GM21423 (cell line): Measurements from ENCODE around the gene PSMD3.
A peak's percentile ranks its signal among the peaks of the same experiment; 100 is the strongest.

Experiments used
- ATAC-seq: cut with Tn5 transposase; IDR thresholded peaks from one replicate; pipeline ENCODE4 v1.9.1; 2021; ENCODE audit warnings: mild to moderate bottlenecking, moderate library complexity; ENCODE audit not compliant: unreplicated experiment

Gene PSMD3

GRCh38 chr17:39955726-39956225 lies 24.8 kb upstream of the PSMD3 start:
- ATAC-seq = no peak

DNA sequence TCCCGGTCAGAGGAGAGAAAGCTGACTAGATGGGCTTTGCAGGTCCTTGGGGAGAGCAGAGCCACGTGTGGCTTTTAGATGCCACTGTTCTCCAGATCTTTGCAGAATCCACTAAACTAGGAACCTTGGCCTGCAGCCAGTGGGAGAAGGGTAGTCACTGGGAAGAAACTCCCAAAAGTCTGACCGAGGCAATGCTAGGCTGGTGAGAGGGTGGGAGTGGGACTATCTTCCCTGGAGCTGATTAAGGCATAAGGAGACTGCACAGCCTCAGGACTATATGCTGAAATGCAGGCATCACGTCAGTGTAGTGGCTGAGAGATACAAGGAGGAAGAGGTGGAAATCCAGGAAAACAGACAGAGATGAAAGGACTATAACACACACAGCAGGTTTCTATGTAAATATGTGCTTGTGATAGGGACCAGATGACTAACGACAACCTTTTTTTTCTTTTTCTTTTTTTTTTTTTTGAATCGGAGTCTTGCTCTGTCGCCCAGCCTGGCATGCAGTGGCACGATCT lies 20.0 kb upstream of the PSMD3 start:
- no peak for ATAC-seq

GRCh38 chr17:39962642-39963220 lies 17.9 kb upstream of the PSMD3 start, which contains the start of gene GSDMA:
Gene GSDMA, plus strand, starts transcription at chr17:39963004. Its CDS starts 2,684 bp downstream, at chr17:39965688.
- ATAC-seq = no peak

GRCh38 chr17:39963829-39964228 lies 16.8 kb upstream of the PSMD3 start:
- no peak for ATAC-seq

DNA sequence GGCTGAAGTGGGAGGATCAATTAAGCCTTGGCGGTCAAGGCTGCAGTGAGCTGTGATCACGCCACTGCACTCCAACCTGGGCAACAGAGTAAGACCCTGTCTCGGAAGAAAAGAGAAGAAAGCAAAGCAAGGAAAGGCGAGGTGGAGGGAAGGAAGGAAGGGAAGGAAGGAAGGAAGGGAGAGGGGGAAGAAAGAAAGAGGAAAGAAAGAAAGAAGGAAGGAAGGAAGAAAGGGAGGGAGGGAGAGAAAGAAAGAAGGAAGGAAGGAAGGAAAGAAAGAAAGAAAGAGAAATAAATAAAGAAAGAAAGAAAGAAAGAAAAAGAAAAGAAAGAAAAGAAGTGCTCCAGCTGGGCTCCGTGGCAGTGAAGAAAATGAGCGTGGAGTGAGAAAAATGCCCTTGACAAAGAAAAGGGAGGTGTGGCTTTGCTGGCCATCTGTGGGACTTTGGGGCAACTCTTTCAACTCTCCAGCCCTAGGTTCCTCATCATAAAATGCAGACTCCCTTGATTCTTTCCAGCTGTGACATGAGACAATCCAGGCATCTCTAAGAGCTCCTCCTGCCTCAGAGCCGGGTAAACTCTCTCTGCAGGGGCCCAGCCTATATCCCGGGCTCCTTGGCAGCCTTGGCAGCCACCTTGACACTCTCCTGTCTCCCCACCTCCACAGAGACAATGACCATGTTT lies 15.4 kb upstream of the PSMD3 start:
- ATAC-seq = no peak

- no peak for ATAC-seq
Measured at GRCh38 chr17:39966771-39967170, 13.8 kb upstream of the PSMD3 start.

GRCh38 chr17:39968761-39969160 lies 11.8 kb upstream of the PSMD3 start:
- ATAC-seq = no peak

- ATAC-seq = no peak
Measured at GRCh38 chr17:39969375-39969774, 11.2 kb upstream of the PSMD3 start.

- no peak for ATAC-seq
Measured at GRCh38 chr17:39970157-39970692, 10.4 kb upstream of the PSMD3 start.

DNA sequence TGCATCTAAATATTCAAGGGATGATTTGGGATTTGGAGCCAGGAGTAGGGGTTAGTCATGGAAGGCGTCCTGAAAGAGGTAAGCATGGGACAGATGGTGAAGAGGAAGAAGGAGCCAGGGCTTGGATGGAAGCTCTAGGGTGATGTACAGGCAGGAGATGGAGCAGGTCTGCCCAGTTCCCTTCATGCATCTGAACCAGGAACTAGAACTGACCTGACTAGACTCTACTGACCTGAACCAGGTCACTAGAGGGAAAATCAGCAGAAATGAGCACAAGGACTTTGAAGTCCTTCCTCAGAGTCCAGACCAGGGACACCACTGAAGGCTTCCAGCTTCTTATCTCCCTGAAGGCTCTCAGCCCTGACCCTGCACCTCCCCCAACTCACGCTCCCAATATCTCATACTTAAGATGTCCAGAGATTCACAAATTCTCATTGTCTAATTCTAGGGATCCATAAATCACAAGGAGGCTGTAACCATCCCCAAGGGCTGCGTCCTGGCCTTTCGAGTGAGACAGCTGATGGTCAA lies 9.5 kb upstream of the PSMD3 start:
- no peak for ATAC-seq

DNA sequence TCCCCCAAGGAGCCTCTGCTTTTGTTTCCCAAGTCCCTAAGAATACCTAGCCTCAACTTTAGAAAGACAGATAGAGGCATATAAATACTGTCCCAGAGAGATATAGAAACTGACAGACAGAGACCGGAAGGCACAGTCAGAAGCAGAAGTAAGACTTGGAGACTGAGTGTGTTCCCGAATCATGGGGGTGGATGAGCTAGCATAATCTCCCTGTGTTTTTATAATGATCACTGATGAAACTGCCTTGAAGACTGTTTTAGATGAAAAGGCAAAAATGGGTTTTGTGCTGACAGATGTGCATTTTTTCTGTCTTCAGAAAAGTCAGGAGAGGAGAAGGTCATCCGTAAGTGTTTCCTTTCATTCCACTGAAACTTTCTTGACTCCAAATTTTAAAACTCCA lies 8.3 kb upstream of the PSMD3 start:
- ATAC-seq = no peak

- ATAC-seq = no peak
Measured at GRCh38 chr17:39973496-39973895, 7.1 kb upstream of the PSMD3 start.

DNA sequence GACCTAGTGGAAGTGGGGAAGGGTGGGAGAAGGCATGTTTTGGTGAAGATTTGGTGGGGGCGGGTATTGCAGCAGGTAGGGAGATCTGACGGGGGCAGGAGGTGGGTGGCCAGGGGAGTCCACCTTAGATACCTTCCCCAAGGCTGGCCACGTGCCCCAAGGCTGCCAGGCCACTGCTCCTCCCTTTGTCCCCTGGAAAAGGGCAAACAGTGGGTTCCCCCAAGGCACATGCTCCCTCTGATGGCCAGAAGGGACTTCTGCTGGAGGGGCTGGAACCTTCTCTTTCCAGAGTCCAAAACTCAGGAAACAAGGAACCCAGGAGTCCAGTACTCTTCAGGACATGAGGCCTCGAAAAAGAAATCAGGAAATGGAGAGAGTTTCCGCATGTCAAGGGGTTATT lies 6.2 kb upstream of the PSMD3 start:
- ATAC-seq = no peak

DNA sequence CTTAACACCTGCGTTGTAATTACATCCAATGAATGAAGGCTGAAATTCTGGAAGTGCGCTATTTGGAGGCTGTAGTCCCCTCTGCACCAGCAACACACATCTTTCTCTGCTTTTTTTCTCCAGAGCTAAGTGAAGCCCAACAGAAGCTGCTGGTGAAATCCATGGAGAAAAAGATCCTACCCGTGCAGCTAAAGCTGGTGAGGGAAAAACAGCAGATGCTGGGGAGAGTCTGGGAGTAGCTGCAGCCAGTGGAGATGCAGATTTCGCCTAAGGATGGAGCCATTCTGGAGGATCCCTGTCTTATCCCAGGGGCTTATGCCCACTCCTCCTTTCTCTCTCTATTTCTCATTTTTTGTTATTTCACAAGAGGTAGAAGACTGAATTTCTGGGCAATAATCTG lies 4.8 kb upstream of the PSMD3 start:
- no peak for ATAC-seq

DNA sequence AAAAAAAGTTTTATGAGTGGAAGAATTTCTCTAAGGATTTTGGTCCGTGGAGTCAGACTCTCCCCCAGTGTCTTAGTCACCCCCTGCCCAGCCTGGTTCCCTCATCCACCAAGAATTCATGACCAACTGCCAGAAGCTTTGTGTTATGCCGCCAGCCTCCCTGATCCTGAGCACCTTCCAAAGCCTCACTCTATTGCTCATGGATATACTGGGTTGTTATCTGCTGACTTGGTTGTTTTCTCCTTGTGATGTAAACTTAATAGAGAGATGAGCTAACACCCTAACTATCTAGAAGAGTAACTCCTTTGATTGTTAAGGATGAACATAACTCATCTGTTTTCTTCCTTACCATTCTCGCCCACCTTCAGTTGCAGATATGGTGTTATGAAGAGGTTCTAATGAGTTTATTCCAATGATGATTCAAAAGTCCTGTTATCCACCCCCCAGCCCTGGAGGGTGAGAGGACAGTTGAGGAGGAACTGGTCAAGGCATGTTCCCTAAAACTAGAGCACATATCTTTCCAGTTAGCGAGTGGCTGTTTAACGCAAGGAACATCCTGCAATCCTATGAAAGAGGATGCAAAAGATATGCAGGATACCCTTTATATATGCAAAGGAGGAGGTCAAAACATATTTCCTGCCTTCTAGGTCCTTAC lies 1.5 kb upstream of the PSMD3 start:
- no peak for ATAC-seq

- peak; percentile 4 for ATAC-seq
Measured at GRCh38 chr17:39979893-39980350, 685 bp upstream of the PSMD3 start.

GRCh38 chr17:39981207-39981741 lies 667 bp downstream of the PSMD3 start:
- ATAC-seq = no peak

GRCh38 chr17:39981766-39982375 lies 1.3 kb downstream of the PSMD3 start:
- ATAC-seq = no peak

- ATAC-seq = no peak
Measured at GRCh38 chr17:39988206-39988810, 7.7 kb downstream of the PSMD3 start.

DNA sequence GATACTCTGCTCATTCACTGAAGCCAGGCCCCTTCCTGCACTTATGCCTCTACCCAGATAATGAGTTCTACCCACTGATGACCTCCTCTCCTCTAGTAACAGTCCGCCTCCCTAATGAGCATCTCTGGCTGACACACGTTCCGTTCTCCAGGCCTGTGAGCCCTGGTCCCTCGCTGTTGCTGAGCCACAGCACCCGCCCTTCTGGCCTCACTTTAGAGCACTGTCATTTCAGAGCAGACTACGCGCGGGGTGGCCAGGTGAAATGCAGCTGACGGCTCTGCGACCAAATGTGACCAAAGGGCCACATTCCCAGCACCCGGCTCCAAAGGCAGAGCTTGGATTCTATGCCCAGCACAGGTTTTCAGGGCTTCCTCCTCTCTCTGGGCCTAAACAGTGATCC lies 13.8 kb downstream of the PSMD3 start:
- no peak for ATAC-seq
